Ectodermal cell (in vitro differentiated cells): Measurements from ENCODE around the gene PTH2R. TPM values are rescaled to one million over a fixed set of nuclear protein-coding genes. Genes with fewer than 3 reads are reported as not detected.
A peak's percentile ranks its signal among the peaks of the same experiment; 100 is the strongest.

Experiments
- H3K27ac ChIP-seq: 2 replicates; pipeline ENCODE4 v1.7.0; 2013; ENCODE audit warnings: mild to moderate bottlenecking, low read depth, low read length; ENCODE audit not compliant: insufficient read depth, poor library complexity, severe bottlenecking
- H3K27me3 ChIP-seq: 2 replicates; pipeline ENCODE4 v1.7.0; 2013; ENCODE audit warnings: mild to moderate bottlenecking, low read length; ENCODE audit not compliant: insufficient read depth, control insufficient read depth, poor library complexity, severe bottlenecking
- H3K36me3 ChIP-seq: one replicate; pipeline ENCODE4 v1.7.0; 2013; ENCODE audit warnings: low read length; ENCODE audit not compliant: control insufficient read depth, insufficient read depth
- H3K4me1 ChIP-seq: one replicate; pipeline ENCODE4 v1.7.0; 2013; ENCODE audit warnings: low read length; ENCODE audit not compliant: control insufficient read depth, insufficient read depth
- H3K4me3 ChIP-seq: 2 replicates; pipeline ENCODE4 v1.7.0; 2013; ENCODE audit warnings: low read depth, low read length, control low read depth; ENCODE audit not compliant: insufficient read depth
- H3K9me3 ChIP-seq: 2 replicates; pipeline ENCODE4 v1.7.0; 2013; ENCODE audit warnings: mild to moderate bottlenecking, low read length, moderate library complexity; ENCODE audit not compliant: control insufficient read depth
- WGBS, 2 experiments: methylation state at CpG; one replicate each; pipeline ENCODE4 v1.1.7; 2013; ENCODE audit warnings: missing lambda C conversion rate in 2 of 2; 5-methylcytosine and 5-hydroxymethylcytosine counted together
- polyA plus RNA-seq, 4 experiments: library from polyadenylated mRNA; stranded (reverse); fragments of 50-300 nt; gene quantifications; one replicate each; pipeline ENCODE4 v1.2.3, GENCODE V29; 2013

PTH2R gene
- polyA plus RNA-seq (2013, experiment 1 of 4): 0.15 TPM
- polyA plus RNA-seq (2013, experiment 2 of 4): 0.07 TPM
- polyA plus RNA-seq (2013, experiment 3 of 4): not detected
- polyA plus RNA-seq (2013, experiment 4 of 4): not detected

GRCh38 chr2:208406474-208407451, at the start of gene PTH2R:
TSS of gene PTH2R (plus strand) at chr2:208406792. CDS start at chr2:208407044, 252 bp downstream.
- H3K9me3 ChIP-seq: no peaks in the 10 kb centered on the region
- no peaks in the 10 kb centered on the region for H3K36me3 ChIP-seq
- no peaks in the 10 kb centered on the region for H3K4me1 ChIP-seq
- H3K27me3 ChIP-seq: peaks cover 34% of the 10 kb centered on the region
- H3K27ac ChIP-seq: no peak within 1 kb of the TSS
- WGBS, 2 experiments: 11 to 12% methylated on average over 82 of the region's 82 CpGs
- H3K4me3 ChIP-seq: peak within 1 kb of the TSS; percentile 28

- no peaks in the 10 kb centered on the region for H3K4me1 ChIP-seq
Observed at GRCh38 chr2:208356846-208357574, 49.6 kb upstream of the PTH2R start.

GRCh38 chr2:208358758-208359631, 47.6 kb upstream of the PTH2R start:
- H3K9me3 ChIP-seq: no peaks in the 10 kb centered on the region
- no peaks in the 10 kb centered on the region for H3K4me1 ChIP-seq
- WGBS, 2 experiments: 94 to 95% methylated on average over 10 of the region's 10 CpGs
- H3K36me3 ChIP-seq: peaks cover 4% of the 10 kb centered on the region
- no peak overlapping the region for H3K27ac ChIP-seq
- H3K4me3 ChIP-seq: no peak overlapping the region
- H3K27me3 ChIP-seq: no peaks in the 10 kb centered on the region

More at GRCh38 chr2:208356846-208357574, 49.6 kb upstream of the PTH2R start:
- Histone ChIP-seq H3K36me3 (peaks cover 17% of the 10 kb centered on the region), H3K4me3 (no peak overlapping the region), H3K27me3 (no peaks in the 10 kb centered on the region), H3K9me3 (no peaks in the 10 kb centered on the region), H3K27ac (no peak overlapping the region)
- WGBS, 2 experiments: 63 to 68% methylated on average over 1 of the region's 1 CpG

GRCh38 chr2:208359632-208359986, 47.0 kb upstream of the PTH2R start:
- H3K36me3 ChIP-seq: no peaks in the 10 kb centered on the region
- no peak overlapping the region for H3K4me3 ChIP-seq
- H3K4me1 ChIP-seq: no peaks in the 10 kb centered on the region
- H3K27ac ChIP-seq: no peak overlapping the region
- WGBS, 2 experiments: 92 to 96% methylated on average over 17 of the region's 17 CpGs
- no peaks in the 10 kb centered on the region for H3K9me3 ChIP-seq
- no peaks in the 10 kb centered on the region for H3K27me3 ChIP-seq

- no peaks in the 10 kb centered on the region for H3K9me3 ChIP-seq
Observed at GRCh38 chr2:208360259-208361076, 46.1 kb upstream of the PTH2R start.

GRCh38 chr2:208361077-208361441, 45.5 kb upstream of the PTH2R start:
- H3K4me3 ChIP-seq: no peak overlapping the region
- H3K36me3 ChIP-seq: no peaks in the 10 kb centered on the region
- no peaks in the 10 kb centered on the region for H3K9me3 ChIP-seq
- H3K4me1 ChIP-seq: no peaks in the 10 kb centered on the region
- no peak overlapping the region for H3K27ac ChIP-seq
- 94 to 97% methylated on average over 8 to 9 of the region's 9 CpGs for WGBS, 2 experiments
- H3K27me3 ChIP-seq: no peaks in the 10 kb centered on the region

More at GRCh38 chr2:208360259-208361076, 46.1 kb upstream of the PTH2R start:
- Histone ChIP-seq H3K27ac (no peak overlapping the region), H3K4me1 (no peaks in the 10 kb centered on the region), H3K4me3 (no peak overlapping the region), H3K27me3 (no peaks in the 10 kb centered on the region), H3K36me3 (no peaks in the 10 kb centered on the region)
- 94% methylated on average over 48 of the region's 48 CpGs for WGBS, 2 experiments

- 94 to 98% methylated on average over 2 of the region's 2 CpGs for WGBS, 2 experiments
Observed at GRCh38 chr2:208363485-208363884, 43.1 kb upstream of the PTH2R start.

GRCh38 chr2:208366215-208367127, 40.1 kb upstream of the PTH2R start:
- no peaks in the 10 kb centered on the region for H3K36me3 ChIP-seq

More at GRCh38 chr2:208363485-208363884, 43.1 kb upstream of the PTH2R start:
- no peaks in the 10 kb centered on the region for H3K27me3 ChIP-seq
- no peaks in the 10 kb centered on the region for H3K4me1 ChIP-seq
- H3K9me3 ChIP-seq: no peaks in the 10 kb centered on the region
- H3K27ac ChIP-seq: no peak overlapping the region
- no peaks in the 10 kb centered on the region for H3K36me3 ChIP-seq
- no peak overlapping the region for H3K4me3 ChIP-seq

More at GRCh38 chr2:208366215-208367127, 40.1 kb upstream of the PTH2R start:
- Histone ChIP-seq H3K27me3 (no peaks in the 10 kb centered on the region), H3K4me1 (no peaks in the 10 kb centered on the region), H3K9me3 (no peaks in the 10 kb centered on the region), H3K4me3 (no peak overlapping the region), H3K27ac (no peak overlapping the region)
- 93 to 98% methylated on average over 4 of the region's 4 CpGs for WGBS, 2 experiments
